Stimulated activated CD8-positive, alpha-beta memory T cell treated with anti-CD3 and anti-CD28 coated beads, Interleukin-15, amount 100 ng/mL, for 1 hour (primary cell): ENCODE measurements around the gene GLRX.

ENCODE experiments used
- DNase-seq: peaks from one replicate; pipeline ENCODE4 v3.0.0-alpha.2; 2020; ENCODE audit warnings: low read depth

GLRX gene

GRCh38 chr5:95780597-95780996 is 41.9 kb downstream of the GLRX start:
- DNase-seq, result no peak

DNA sequence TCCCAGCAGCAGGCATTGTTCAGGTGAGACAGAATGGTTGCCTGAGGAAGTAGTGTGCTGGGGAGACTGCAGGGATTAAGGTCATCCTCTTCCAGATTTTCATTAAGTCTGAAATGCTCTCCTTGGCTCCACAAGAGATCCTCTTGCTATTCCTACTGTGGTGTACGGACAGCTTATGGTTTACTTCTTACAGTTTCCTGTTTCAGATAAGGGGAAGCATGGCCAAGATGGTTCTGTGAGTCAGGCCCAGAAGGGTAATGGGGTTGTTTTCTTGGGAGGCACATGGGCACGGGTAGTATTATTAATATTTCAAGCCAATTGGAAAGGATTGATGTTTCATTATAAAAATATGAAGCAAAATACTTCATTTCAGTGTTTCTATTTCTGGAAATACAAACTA is 42.9 kb downstream of the GLRX start:
- DNase-seq, result no peak

GRCh38 chr5:95778713-95779436 is 43.7 kb downstream of the GLRX start:
- DNase-seq, result no peak

DNA sequence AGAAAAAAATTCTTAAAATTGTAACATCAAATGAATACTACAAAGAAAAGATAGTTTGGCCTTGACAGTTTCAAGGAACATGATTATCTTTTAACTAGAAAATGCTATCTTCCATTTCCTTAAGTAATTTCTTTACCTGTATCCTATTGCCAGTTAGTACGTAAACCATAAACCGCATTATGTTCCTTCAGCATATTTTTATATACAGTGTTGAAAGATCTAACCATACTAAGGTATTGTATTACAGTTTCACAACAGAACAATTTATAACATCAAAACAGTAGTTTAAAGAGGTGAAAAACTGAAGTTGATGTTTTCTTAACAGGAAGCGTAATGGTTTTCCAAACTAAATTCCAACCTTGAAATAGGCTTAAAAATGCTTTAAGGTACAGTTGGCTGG is 45.1 kb downstream of the GLRX start:
- no peak for DNase-seq

DNA sequence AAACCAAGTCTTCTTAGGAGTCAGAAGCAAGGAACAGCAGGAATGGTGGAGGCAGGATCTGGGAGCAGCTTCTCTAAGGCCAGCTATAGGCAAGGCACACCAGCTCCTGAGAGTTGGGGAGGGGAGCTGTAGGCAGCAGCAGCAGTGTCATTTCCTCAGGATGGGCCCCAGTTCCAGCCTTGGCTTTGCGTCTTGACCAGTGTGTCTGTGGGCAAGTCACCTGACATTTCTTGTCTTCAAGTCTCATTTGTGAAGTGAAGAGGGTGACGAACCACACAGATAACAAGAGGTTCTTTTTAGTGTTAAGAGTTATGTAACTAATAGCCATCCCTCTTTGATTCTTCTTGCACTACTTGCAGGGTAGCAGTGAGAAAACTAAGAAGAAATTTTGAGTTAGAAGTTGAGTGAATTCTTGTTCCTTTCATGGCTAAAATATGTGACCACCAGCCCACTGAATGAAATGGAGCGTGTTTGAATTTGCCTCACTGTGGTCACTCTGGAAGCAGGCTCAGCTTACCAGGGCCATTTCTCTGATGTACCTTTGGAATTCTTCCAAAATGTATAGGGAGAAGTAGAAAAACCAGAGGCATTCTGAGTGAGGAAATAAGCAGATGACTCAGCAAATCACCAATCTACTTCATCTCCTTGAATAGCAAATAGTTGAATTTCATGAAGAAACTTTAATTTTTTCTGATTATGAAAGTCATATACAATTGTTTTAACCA is 49.0 kb downstream of the GLRX start:
- DNase-seq, result no peak

GRCh38 chr5:95771892-95772291 is 50.6 kb downstream of the GLRX start:
- no peak for DNase-seq

- no peak for DNase-seq
Measured at GRCh38 chr5:95770830-95771708, 51.5 kb downstream of the GLRX start.

DNA sequence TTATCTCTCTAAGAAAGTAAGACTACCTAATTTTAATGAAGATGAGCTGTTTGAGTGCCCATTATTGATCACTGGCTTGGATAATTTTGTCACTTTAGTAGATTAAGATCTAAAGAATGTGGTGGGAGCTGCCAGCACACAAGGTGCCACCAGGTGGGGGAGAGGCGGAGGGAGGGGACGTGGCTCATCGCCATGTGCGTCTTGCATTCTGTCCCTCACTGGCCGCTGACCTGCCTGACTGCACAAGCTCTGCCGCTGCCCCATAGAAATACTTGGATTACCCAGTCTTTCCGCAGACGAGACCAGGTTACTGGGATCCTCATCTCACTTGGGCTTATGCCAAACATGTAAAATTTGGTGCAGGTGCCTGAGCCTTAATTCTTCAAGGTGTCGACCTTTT is 53.8 kb downstream of the GLRX start:
- no peak for DNase-seq

DNA sequence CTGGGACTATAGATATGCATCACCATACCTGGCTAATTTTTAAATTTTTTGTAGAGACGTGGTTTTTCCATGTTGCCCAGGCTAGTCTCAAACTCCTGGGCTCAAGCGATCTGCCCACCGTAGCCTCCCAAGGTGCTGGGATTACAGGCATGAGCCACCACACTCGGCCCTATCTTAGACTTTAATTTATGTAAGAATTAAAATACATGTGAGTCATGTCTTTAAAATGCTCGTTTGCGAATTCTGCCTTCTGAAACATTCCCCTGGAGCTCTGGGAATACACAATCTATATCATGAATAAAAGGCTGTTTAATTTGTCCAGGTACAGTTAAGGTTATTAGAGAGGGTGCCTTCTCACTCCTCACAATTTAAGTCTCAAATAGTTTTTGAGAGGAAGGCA is 58.6 kb downstream of the GLRX start:
- no peak for DNase-seq
